Lower lobe of right lung (tissue), 2 donors: ENCODE measurements around the gene ZNF277. TPM values are rescaled to one million over a fixed set of nuclear protein-coding genes. Genes with fewer than 3 reads are reported as not detected.
"Not testable (repeated sequence)": the region's sequence is repeated elsewhere in the genome, so short reads cannot be mapped to it uniquely, and the experiment has no call there.

Source experiments
- ATAC-seq, 2 donors: fragments of 200-7000 bp; cut with Tn5 transposase; one replicate each; pipeline ENCODE4 v1.9.1; 2020 to 2022; ENCODE audit warnings: mild to moderate bottlenecking in 2 of 2, moderate library complexity in 2 of 2
- DNase-seq: peaks from one replicate; pipeline ENCODE4 v3.0.0-alpha.2; 2020
- H3K27ac ChIP-seq: fragments of 200-600 bp; one replicate; pipeline ENCODE4 v1.8.0; 2022
- H3K27me3 ChIP-seq: fragments of 200-600 bp; one replicate; pipeline ENCODE4 v1.8.0; 2022; ENCODE audit warnings: low read depth
- H3K36me3 ChIP-seq: fragments of 200-600 bp; one replicate; pipeline ENCODE4 v1.8.0; 2022; ENCODE audit warnings: mild to moderate bottlenecking
- H3K4me1 ChIP-seq: fragments of 200-600 bp; one replicate; pipeline ENCODE4 v1.8.0; 2022
- H3K4me3 ChIP-seq: fragments of 200-600 bp; one replicate; pipeline ENCODE4 v1.8.0; 2022; ENCODE audit warnings: mild to moderate bottlenecking
- H3K9me3 ChIP-seq: fragments of 200-600 bp; one replicate; pipeline ENCODE4 v1.8.0; 2022
- intact Hi-C: fragments of 100-400 bp; cut with DNase I; formaldehyde crosslinking; loops from one replicate; pipeline ENCODE4 v1.11.0; 2022
- total RNA-seq: library from RNA; stranded (reverse); fragmentation: NEBNext Ultra II Directional; extraction: Animal tissue kit (Norgen Biotek cat#: 25700); gene quantifications from one replicate; pipeline ENCODE4 v1.2.1, GENCODE V29; 2021
- TF ChIP-seq, protein P1 (sequence below): fragments of 200-600 bp; IDR thresholded peaks from one replicate; pipeline ENCODE4 v1.8.0; 2022; ENCODE audit warnings: antibody characterized with exemption, mild to moderate bottlenecking
- donor health status: DM: no; HTN: yes; CAD: no; lungs with severe emphysema.

ZNF277 gene
- total RNA-seq, 1 donor from 2014 or later: 33.3 TPM

DNA sequence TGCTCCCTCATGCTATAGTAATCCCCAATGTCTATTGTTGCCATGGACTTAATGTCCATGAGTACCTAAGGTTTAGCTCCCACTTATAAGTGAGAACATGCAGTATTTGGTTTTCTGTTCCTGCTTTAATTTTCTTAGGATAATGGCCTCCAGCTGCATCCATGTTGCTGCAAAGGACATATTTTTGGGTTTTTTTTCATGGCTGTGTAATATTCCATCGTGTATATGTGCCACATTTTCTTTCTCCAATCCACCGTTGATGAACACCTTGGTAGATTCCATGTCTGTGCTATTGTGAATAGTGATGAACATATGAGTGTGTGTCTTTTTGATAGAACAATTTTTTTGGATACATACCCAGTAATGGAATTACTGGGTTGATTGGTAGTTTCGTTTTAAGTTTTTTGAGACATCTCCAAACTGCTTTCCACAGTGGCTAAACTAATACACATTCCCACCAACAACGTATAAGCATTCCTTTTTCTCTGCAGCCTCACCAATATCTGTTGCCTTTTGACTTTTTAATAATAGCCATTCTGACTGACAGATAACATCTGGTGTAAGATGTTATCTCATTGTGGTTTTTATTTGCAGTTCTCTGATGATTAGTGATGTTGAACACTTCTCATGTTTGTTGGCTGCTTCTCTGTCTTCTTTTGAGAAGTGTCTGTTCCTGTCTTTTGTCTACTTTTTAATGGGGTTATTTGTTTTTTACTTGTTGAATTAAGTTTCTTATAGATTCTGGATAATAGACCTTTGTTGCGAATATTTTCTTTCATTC lies 175.0 kb downstream of the ZNF277 start:
- H3K4me1 ChIP-seq: no peaks in the 10 kb centered on the region
- no peak for ATAC-seq
- TF ChIP-seq, protein P1, sequence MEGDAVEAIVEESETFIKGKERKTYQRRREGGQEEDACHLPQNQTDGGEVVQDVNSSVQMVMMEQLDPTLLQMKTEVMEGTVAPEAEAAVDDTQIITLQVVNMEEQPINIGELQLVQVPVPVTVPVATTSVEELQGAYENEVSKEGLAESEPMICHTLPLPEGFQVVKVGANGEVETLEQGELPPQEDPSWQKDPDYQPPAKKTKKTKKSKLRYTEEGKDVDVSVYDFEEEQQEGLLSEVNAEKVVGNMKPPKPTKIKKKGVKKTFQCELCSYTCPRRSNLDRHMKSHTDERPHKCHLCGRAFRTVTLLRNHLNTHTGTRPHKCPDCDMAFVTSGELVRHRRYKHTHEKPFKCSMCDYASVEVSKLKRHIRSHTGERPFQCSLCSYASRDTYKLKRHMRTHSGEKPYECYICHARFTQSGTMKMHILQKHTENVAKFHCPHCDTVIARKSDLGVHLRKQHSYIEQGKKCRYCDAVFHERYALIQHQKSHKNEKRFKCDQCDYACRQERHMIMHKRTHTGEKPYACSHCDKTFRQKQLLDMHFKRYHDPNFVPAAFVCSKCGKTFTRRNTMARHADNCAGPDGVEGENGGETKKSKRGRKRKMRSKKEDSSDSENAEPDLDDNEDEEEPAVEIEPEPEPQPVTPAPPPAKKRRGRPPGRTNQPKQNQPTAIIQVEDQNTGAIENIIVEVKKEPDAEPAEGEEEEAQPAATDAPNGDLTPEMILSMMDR: no peak
- H3K4me3 ChIP-seq: no peak overlapping the region
- no peaks in the 10 kb centered on the region for H3K36me3 ChIP-seq
- no peaks in the 10 kb centered on the region for H3K27me3 ChIP-seq
- H3K9me3 ChIP-seq: no peaks in the 10 kb centered on the region
- intact Hi-C loops: no loop called here
- H3K27ac ChIP-seq: no peak overlapping the region
- DNase-seq: no peak

DNA sequence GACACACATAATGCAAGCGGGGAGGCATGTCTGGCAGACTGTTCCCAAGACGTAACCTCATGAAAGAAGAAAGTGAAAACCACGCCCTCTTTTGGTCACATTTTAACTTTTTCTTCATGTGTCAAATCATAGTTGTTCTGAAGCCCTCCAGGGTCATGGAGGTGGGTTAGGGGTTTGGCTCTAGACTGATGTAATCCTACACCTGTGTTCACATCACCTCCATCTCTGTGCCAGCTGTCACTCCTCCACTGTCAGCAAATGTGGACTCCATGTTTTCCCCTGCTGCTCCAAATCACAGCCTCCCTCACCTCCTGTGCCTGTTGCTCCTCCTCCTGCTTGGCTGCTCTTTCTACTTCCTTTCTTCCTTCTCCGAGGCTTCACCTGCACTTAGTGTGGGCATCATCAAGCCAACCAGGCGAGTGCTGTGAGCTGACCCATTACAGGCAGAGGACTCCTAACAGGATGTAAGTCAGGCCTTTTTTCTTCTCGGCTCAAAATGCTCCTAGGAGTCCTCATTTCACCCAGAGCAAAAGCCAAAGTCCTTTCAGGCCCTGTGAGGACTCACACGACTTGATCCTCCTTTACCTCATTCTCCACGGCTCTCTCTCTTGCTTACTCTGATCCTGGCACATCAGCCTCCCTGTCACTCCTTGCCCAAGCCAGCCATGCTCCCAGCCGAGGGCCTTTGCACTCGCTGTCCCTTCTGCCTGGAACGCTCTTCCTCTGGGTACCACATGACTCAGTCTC lies 177.3 kb downstream of the ZNF277 start:
- Histone ChIP-seq H3K36me3 (no peaks in the 10 kb centered on the region), H3K27ac (no peak overlapping the region), H3K27me3 (no peaks in the 10 kb centered on the region), H3K9me3 (no peaks in the 10 kb centered on the region), H3K4me1 (no peaks in the 10 kb centered on the region), H3K4me3 (no peak overlapping the region)
- DNase-seq: no peak
- ATAC-seq: peak; percentile 30 to 61
- TF ChIP-seq, protein P1: no peak
- intact Hi-C loops: no loop called here

DNA sequence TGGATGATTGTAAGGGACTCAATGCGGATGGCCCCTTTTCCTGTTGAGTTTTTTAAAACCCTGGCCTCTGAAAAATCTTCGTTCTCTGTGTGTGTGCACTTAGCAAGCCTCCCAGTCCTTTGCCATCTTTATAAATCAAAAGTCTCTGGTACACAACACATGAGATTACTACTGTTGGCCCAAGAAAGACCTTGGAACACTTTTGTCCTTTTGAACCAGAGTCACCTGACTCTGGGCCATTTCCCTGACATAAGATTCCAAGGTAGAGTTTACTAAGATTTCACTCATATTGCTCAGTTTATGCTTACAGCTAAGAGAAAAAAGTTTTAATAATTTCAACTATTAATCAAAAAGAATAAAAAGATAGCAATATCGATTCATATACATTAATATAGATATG lies 179.0 kb downstream of the ZNF277 start:
- ATAC-seq (no peak), DNase-seq (no peak)
- H3K4me3 ChIP-seq: no peak overlapping the region
- H3K27me3 ChIP-seq: no peaks in the 10 kb centered on the region
- TF ChIP-seq, protein P1: no peak
- H3K36me3 ChIP-seq: no peaks in the 10 kb centered on the region
- intact Hi-C loops: no loop called here
- no peak overlapping the region for H3K27ac ChIP-seq
- no peaks in the 10 kb centered on the region for H3K9me3 ChIP-seq
- no peaks in the 10 kb centered on the region for H3K4me1 ChIP-seq

DNA sequence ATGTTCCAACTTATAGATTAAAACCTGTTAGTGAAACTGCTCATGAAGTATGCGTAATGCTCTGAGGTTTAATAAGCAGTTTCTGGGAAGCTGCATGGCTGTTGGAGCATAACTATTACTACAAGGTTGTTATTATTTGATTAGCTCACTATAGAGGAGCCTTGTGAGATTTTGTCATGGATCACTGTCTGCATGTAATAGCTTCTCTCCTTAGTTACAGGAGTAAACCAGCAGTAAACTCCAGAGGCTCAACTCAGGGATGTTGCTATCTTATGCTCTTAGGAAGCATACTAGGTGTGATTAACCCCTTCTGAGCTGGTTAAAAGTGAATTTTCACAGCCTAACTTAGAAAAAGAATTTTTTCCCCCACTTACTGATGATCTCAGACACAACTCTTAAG lies 180.1 kb downstream of the ZNF277 start:
- H3K27me3 ChIP-seq: no peaks in the 10 kb centered on the region
- no peak for DNase-seq
- intact Hi-C loops: no loop called here

DNA sequence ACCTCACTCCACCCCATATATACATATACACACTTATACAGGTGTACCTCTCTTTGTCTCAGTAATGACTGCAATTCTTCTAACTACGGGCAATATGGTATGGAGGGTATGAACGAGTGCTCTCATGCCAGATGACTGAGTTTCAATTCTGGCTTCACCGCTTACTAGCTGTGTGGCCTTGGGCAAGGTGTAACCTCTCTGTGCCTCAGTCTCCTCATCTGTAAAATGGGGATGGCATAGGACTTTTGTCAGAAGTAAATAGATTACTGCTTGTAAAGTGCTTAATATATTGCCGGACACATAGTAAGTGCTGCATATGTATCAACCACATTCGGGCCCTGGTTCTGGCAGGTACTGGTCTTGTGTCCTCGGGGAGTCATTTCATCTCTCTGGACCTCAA lies 183.7 kb downstream of the ZNF277 start:
- no peaks in the 10 kb centered on the region for H3K27me3 ChIP-seq
- ATAC-seq: no peak
- H3K4me3 ChIP-seq: no peak overlapping the region
- no peak for DNase-seq
- peaks cover 7% of the 10 kb centered on the region for H3K4me1 ChIP-seq
- TF ChIP-seq, protein P1: no peak
- H3K27ac ChIP-seq: no peak overlapping the region
- intact Hi-C loops: no loop called here
- no peaks in the 10 kb centered on the region for H3K9me3 ChIP-seq
- H3K36me3 ChIP-seq: no peaks in the 10 kb centered on the region

More for the DNA sequence above, 180.1 kb downstream of the ZNF277 start:
- Histone ChIP-seq H3K9me3 (no peaks in the 10 kb centered on the region), H3K36me3 (no peaks in the 10 kb centered on the region), H3K4me3 (no peak overlapping the region), H3K4me1 (no peaks in the 10 kb centered on the region), H3K27ac (no peak overlapping the region)
- no peak for ATAC-seq
- TF ChIP-seq, protein P1: no peak

DNA sequence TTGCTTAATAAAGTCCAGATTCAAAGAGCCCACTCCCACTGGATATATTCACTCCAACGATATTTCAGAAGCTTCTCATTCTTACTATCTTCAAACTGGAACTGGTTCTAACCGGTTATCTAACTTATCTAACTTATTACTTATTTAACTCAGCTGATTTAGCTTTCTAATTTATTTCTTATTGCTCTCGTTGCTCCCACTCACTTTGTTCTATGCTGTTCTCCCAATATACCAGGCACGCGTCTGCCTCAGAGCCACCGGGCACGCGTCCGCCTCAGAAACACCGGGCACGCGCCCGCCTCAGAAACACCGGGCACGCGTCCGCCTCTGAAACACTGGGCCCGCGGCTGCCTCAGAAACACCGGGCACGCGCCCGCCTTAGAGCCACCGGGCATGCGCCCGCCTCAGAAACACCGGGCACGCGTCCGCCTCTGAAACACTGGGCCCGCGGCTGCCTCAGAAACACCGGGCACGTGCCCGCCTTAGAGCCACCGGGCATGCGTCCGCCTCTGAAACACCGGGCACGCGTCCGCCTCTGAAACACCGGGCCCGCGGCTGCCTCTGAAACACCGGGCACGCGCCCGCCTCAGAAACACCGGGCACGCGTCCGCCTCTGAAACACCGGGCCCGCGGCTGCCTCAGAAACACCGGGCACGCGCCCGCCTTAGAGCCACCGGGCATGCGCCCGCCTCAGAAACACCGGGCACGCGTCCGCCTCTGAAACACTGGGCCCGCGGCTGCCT lies 184.8 kb downstream of the ZNF277 start:
- H3K27me3 ChIP-seq, H3K36me3 ChIP-seq, intact Hi-C loops, H3K4me1 ChIP-seq, H3K9me3 ChIP-seq: not testable (repeated sequence)
- peak overlapping the region; percentile 62 for H3K4me3 ChIP-seq
- peak overlapping the region; percentile 73 for H3K27ac ChIP-seq
- DNase-seq (peak; percentile 78), ATAC-seq (peak; percentile 61 to 73)

DNA sequence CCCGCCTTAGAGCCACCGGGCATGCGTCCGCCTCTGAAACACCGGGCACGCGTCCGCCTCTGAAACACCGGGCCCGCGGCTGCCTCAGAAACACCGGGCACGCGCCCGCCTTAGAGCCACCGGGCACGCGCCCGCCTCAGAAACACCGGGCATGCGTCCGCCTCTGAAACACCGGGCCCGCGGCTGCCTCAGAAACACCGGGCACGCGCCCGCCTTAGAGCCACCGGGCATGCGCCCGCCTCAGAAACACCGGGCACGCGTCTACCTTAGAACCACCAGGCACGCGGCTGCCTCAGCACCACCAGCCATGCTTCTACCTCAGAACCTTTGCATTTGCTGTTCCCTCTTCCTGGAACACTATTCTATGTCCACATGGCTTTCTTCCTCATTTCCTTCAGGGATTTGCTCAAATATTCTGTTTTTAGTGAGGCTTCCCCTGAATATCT lies 185.4 kb downstream of the ZNF277 start:
- H3K9me3 ChIP-seq, intact Hi-C loops, H3K36me3 ChIP-seq, H3K27me3 ChIP-seq, H3K4me1 ChIP-seq: not testable (repeated sequence)
- peak overlapping the region; percentile 73 for H3K27ac ChIP-seq
- DNase-seq (peak; percentile 84), ATAC-seq (peak; percentile 72 to 87)
- H3K4me3 ChIP-seq: peak overlapping the region; percentile 62
